T-helper 1 cell (primary cell): ENCODE results near the gene SPECC1.
A peak's percentile ranks its signal among the peaks of the same experiment; 100 is the strongest.
"Not testable (repeated sequence)": the region's sequence is repeated elsewhere in the genome, so short reads cannot be mapped to it uniquely, and the experiment has no call there.

Source experiments
- DNase-seq, 5 donors: peaks; one replicate each; pipeline ENCODE4 v3.0.0-alpha.2; 2012 to 2020

Gene SPECC1

GRCh38 chr17:20216154-20216815 lies 207.1 kb downstream of the SPECC1 start:
- DNase-seq, result no peak

- DNase-seq, result no peak
Measured at GRCh38 chr17:20216853-20217252, 207.7 kb downstream of the SPECC1 start.

GRCh38 chr17:20217677-20218076 lies 208.5 kb downstream of the SPECC1 start:
- no peak for DNase-seq

GRCh38 chr17:20218272-20218671 lies 209.1 kb downstream of the SPECC1 start:
- no peak for DNase-seq

- no peak for DNase-seq
Measured at GRCh38 chr17:20223808-20224328, 214.7 kb downstream of the SPECC1 start.

GRCh38 chr17:20224379-20224778 lies 215.2 kb downstream of the SPECC1 start:
- DNase-seq, result no peak

- no peak for DNase-seq
Measured at GRCh38 chr17:20225162-20226115, 216.3 kb downstream of the SPECC1 start.

- DNase-seq, result peak; percentile 26 to 75 (median 61)
Measured at GRCh38 chr17:20226814-20227482, 217.8 kb downstream of the SPECC1 start.

- not testable (repeated sequence) for DNase-seq
Measured at GRCh38 chr17:20227720-20228370, 218.7 kb downstream of the SPECC1 start.

GRCh38 chr17:20228410-20228809 lies 219.3 kb downstream of the SPECC1 start:
- no peak for DNase-seq

- no peak for DNase-seq
Measured at GRCh38 chr17:20228860-20229259, 219.7 kb downstream of the SPECC1 start.

- DNase-seq, result no peak
Measured at GRCh38 chr17:20230924-20231323, 221.8 kb downstream of the SPECC1 start.

- DNase-seq, result no peak
Measured at GRCh38 chr17:20232611-20233010, 223.5 kb downstream of the SPECC1 start.

GRCh38 chr17:20234276-20234675 lies 225.1 kb downstream of the SPECC1 start:
- peak in 2 of 5 donors; percentile 19 to 93 for DNase-seq

GRCh38 chr17:20235747-20236146 lies 226.6 kb downstream of the SPECC1 start:
- no peak for DNase-seq

- DNase-seq, result no peak
Measured at GRCh38 chr17:20236578-20237227, 227.5 kb downstream of the SPECC1 start.

- not testable (repeated sequence) for DNase-seq
Measured at GRCh38 chr17:20239776-20240175, 230.6 kb downstream of the SPECC1 start.

GRCh38 chr17:20241855-20242254 lies 232.7 kb downstream of the SPECC1 start:
- no peak for DNase-seq

- DNase-seq, result no peak
Measured at GRCh38 chr17:20242271-20242670, 233.1 kb downstream of the SPECC1 start.

- DNase-seq, result no peak
Measured at GRCh38 chr17:20243524-20243923, 234.4 kb downstream of the SPECC1 start.

- DNase-seq, result no peak
Measured at GRCh38 chr17:20244671-20245070, 235.5 kb downstream of the SPECC1 start.

GRCh38 chr17:20246692-20247091 lies 237.5 kb downstream of the SPECC1 start:
- no peak for DNase-seq
